ENCODE data around the gene VWA2. TPM values are rescaled to one million over a fixed set of nuclear protein-coding genes. Genes with fewer than 3 reads are reported as not detected.

The VWA2 gene
- total and polyA plus RNA-seq, 10 of the 15 experiments (the other 5 are each of a cell fraction or from before 2014, with no cell fraction given) = 0.03 TPM; not detected in 9

GRCh38 chr10:114293075-114293474 is 54.0 kb downstream of the VWA2 start:
- peaks cover 7% of the 10 kb centered on the region; the same call in 1 of the 3 replicates for H3K9me3 ChIP-seq (replicated peaks; ENCODE audit: control insufficient read depth, insufficient read depth, low read length)
- RAD21 ChIA-PET (ENCODE audit: unreplicated experiment) = no interaction called here
- H3K27ac ChIP-seq (ENCODE audit: control insufficient read depth, insufficient read depth) = no peak overlapping the region
- H4K20me1 ChIP-seq (ENCODE audit: control insufficient read depth, insufficient read depth) = no peaks in the 10 kb centered on the region
- H3K36me3 ChIP-seq (ENCODE audit: control insufficient read depth in 2 of 2, insufficient read depth in 2 of 2, low read length in 1 of 2) = no peaks in the 10 kb centered on the region
- POLR2A ChIA-PET = no interaction called here
- DNase-seq (ENCODE audit: low read depth, low spot score) (no peak), ATAC-seq (no peak), FAIRE-seq (no peak)
- SMC1A ChIA-PET (ENCODE audit: uncharacterized antibody, unreplicated experiment) = no interaction called here
- H3K27me3 ChIP-seq (replicated peaks in 1 of 2; ENCODE audit: control insufficient read depth in 2 of 2, insufficient read depth in 2 of 2, low read length in 1 of 2) = no peaks in the 10 kb centered on the region
- in situ Hi-C loops (cut with MboI) (no loop called here), intact Hi-C loops (cut with micrococcal nuclease; ENCODE audit: unreplicated experiment) (no loop called here)
- no peak for TF ChIP-seq ATF3 (IDR thresholded peaks at IDR 0.05; ENCODE audit: borderline replicate concordance, extremely low read depth, low read depth, low read length)
- TF ChIP-seq ZNF274 (IDR thresholded peaks at IDR 0.05; ENCODE audit: insufficient read depth, insufficient read length) = no peak
- TF ChIP-seq CUX1 (IDR thresholded peaks at IDR 0.05; ENCODE audit: insufficient replicate concordance, low read depth, low read length) = no peak
- no peak for TF ChIP-seq SP1 (IDR thresholded peaks at IDR 0.05; ENCODE audit: low read depth, low read length)
- TF ChIP-seq PML (IDR thresholded peaks at IDR 0.05; ENCODE audit: low read length) = no peak
- no peak for TF ChIP-seq POU2F2 (IDR thresholded peaks at IDR 0.05; ENCODE audit: borderline replicate concordance, low read depth, low read length)
- no peak for TF ChIP-seq SMAD5 (IDR thresholded peaks at IDR 0.05; ENCODE audit: low read depth)
- no peak for TF ChIP-seq LARP7 (IDR thresholded peaks at IDR 0.05)
- TF ChIP-seq IRF4 (IDR thresholded peaks at IDR 0.05; ENCODE audit: low read depth, low read length) = no peak
- no peaks in the 10 kb centered on the region for H3K79me2 ChIP-seq (ENCODE audit: control insufficient read depth, insufficient read depth, low read length)
- H3K4me1 ChIP-seq (ENCODE audit: control insufficient read depth, insufficient read depth, low read length) = no peaks in the 10 kb centered on the region
- CTCF ChIA-PET = interaction anchor here (1.4 to 1.6 kb wide), 2 partner anchors 10 to 166 kb away, joined by 3 to 7 read pairs; no protein-coding TSS in a partner anchor
- no peak overlapping the region for H2AFZ ChIP-seq (ENCODE audit: control insufficient read depth, low read depth, low read length)
- BruUV-seq (replicated peaks) = no TSS peak
- H3K4me2 ChIP-seq (ENCODE audit: control insufficient read depth, insufficient read depth) = no peak overlapping the region
- H3K4me3 ChIP-seq = no peak overlapping the region
- H3K9ac ChIP-seq (ENCODE audit: control insufficient read depth, insufficient read depth, low read length) = no peak overlapping the region
- 46% methylated on average over 5 of the region's 5 CpGs for WGBS (ENCODE audit: insufficient coverage, insufficient replicate concordance, low lambda C conversion rate, missing lambda C conversion rate)
